HUES64 (cell line): ENCODE measurements around the gene CCT7. TPM values are rescaled to one million over a fixed set of nuclear protein-coding genes. Genes with fewer than 3 reads are reported as not detected.
"Not testable (repeated sequence)": the region's sequence is repeated elsewhere in the genome, so short reads cannot be mapped to it uniquely, and the experiment has no call there.

ENCODE experiments used
- H3K27ac ChIP-seq: 2 replicates; pipeline ENCODE4 v1.7.0; 2013; ENCODE audit warnings: low read depth, low read length, inconsistent platforms
- H3K27me3 ChIP-seq: 2 replicates; pipeline ENCODE4 v1.6.1; 2013; ENCODE audit warnings: mild to moderate bottlenecking, low read length; ENCODE audit not compliant: insufficient read depth
- H3K36me3 ChIP-seq: 2 replicates; pipeline ENCODE4 v1.6.1; 2013; ENCODE audit warnings: mild to moderate bottlenecking, low read length; ENCODE audit not compliant: insufficient read depth
- H3K4me1 ChIP-seq: 2 replicates; pipeline ENCODE4 v1.6.1; 2013; ENCODE audit warnings: mild to moderate bottlenecking, low read length, moderate library complexity; ENCODE audit not compliant: insufficient read depth
- H3K4me3 ChIP-seq: 2 replicates; pipeline ENCODE4 v1.5.1; 2013; ENCODE audit warnings: mild to moderate bottlenecking, low read length, moderate library complexity
- H3K9ac ChIP-seq: 2 replicates; pipeline ENCODE4 v1.6.1; 2013; ENCODE audit warnings: mild to moderate bottlenecking, low read depth, low read length
- H3K9me3 ChIP-seq: 2 replicates; pipeline ENCODE4 v1.6.1; 2013; ENCODE audit warnings: low read depth, low read length; ENCODE audit not compliant: insufficient read depth
- WGBS: fragments of 150-250, 120-280 bp; methylation state at CpG from one replicate; pipeline ENCODE4 v1.1.7; 2013; ENCODE audit warnings: missing lambda C conversion rate; 5-methylcytosine and 5-hydroxymethylcytosine counted together
- polyA plus RNA-seq, 2 experiments: library from polyadenylated mRNA; stranded (reverse); fragments of 50-300 nt; gene quantifications; one replicate each; pipeline ENCODE4 v1.2.3, GENCODE V29; 2013

Gene CCT7
- 267 TPM for polyA plus RNA-seq (2013, experiment 1 of 2)
- polyA plus RNA-seq (2013, experiment 2 of 2): 253 TPM

DNA sequence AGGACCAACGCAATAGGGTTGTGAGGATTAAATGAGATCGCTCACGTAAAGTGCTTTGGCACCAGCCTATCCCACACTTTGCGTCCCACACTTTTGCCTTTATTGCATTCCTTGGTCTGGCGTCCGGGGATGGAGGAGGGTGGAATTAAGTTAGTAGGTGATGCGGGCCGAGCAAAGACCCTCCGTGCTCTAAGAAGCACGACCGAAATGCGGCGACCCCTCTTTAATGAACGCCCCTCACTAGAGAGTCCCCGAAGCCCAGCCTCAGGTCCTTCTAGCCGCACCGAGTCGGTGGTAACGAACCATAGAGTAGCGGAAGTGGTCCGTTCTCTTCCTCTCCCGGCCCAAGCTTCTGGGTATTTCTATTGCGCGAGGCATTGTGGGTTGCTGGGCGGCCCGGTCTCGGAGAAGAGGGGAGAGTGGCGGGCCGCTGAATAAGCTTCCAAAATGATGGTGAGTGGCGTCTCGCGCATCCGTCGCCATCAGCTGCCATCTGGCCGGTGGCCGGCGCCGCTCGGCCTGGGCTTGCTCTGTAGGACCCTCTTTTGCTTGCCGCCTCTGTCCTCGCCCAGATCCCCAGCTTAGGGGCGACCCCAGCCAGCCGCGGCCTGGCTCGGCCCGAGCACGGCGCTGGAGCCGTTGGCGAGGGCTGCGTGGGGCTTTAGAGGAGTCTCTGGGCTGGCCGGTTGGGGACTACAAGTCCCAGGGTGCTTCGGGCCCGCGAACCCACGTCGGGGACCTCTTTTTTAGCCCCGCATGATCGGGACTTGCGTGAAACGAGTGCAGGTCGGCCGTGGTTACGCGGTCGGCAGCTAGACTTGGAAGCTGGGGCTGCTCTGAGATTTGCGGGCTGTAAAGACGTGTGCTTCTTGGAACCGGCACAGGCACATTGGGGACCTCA, at the start of gene CCT7:
TSS of gene CCT7 (plus strand) at position 377 of the 901 bp plus-strand sequence. CDS start at position 448, 71 bp downstream.
- Histone ChIP-seq H3K36me3 (peaks cover 20% of the 10 kb centered on the region), H3K27me3 (no peaks in the 10 kb centered on the region), H3K4me3 (peak within 1 kb of the TSS; percentile 98), H3K9me3 (no peaks in the 10 kb centered on the region), H3K27ac (peak within 1 kb of the TSS; percentile 92), H3K4me1 (peaks cover 23% of the 10 kb centered on the region), H3K9ac (peak within 1 kb of the TSS; percentile 98)
- under 1% methylated on average over 69 of the region's 69 CpGs for WGBS

DNA sequence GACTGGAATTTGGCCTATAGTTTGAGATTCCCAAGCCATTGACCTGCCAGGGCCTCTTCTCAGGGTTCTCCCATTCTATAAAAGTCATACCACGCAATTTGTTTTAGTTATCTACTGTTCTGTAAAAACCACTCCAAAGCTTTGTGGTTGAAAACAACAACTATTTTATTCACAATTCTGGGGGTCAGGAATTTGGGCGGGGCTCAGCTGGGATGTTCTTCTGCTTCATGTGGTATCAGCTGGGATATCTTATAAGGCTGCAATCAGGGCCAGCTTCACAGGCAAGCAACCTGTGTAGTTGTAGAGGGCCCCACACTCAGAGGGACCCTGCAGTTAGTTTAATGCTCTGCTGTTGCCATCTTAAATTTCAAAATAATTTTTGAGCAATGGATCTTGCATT, 48.1 kb upstream of the CCT7 start:
- H3K27me3 ChIP-seq: peaks cover 22% of the 10 kb centered on the region

DNA sequence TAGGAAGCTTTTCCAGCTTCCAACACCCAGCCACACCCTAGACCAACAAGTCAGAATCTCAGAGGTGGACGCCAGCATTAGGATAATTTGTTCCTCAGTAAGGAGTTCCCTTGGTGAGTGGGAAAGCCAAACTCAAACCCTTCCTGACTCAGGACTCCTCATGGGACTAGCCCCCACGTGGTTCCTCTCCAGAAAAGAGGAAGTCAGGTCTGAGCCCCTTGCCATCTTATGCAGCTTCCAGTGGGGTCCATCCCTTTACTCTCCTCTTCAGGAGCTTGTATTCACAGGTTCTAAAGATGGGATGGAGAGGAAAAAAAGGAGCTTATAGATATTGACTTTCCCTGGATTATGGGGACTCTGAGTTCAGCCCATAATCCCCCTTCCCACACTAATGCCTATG, 46.6 kb upstream of the CCT7 start:
- no peaks in the 10 kb centered on the region for H3K9me3 ChIP-seq
- H3K36me3 ChIP-seq: no peaks in the 10 kb centered on the region
- peaks cover 11% of the 10 kb centered on the region for H3K4me1 ChIP-seq
- H3K27ac ChIP-seq: no peak overlapping the region
- peaks cover 17% of the 10 kb centered on the region for H3K27me3 ChIP-seq
- no peak overlapping the region for H3K9ac ChIP-seq
- 46% methylated on average over 2 of the region's 2 CpGs for WGBS
- H3K4me3 ChIP-seq: no peak overlapping the region

More for the DNA sequence above, 48.1 kb upstream of the CCT7 start:
- no peaks in the 10 kb centered on the region for H3K9me3 ChIP-seq
- H3K4me3 ChIP-seq: no peak overlapping the region
- H3K36me3 ChIP-seq: no peaks in the 10 kb centered on the region
- no peak overlapping the region for H3K9ac ChIP-seq
- H3K4me1 ChIP-seq: no peaks in the 10 kb centered on the region
- no peak overlapping the region for H3K27ac ChIP-seq
- 93% methylated on average over 2 of the region's 2 CpGs for WGBS

DNA sequence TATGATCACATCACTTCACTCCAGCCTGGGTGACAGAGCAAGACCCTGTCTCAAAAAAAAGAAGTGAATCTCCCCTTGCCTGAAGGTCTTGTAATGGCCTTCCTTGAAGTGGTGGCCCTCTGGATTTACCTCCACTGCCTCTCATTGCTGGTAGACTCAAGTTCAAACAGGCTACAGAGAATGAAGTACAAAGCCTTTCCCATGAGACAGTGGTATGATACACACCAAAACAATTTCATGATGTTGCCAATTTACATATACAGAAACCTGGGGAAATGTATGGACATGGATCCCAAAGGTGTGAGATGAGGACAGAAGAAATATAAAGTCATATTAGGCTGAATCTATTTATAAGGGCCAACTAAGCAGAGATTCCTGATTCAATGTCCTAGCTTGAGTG, 36.5 kb upstream of the CCT7 start:
- Histone ChIP-seq H3K36me3 (no peaks in the 10 kb centered on the region), H3K27ac (no peak overlapping the region), H3K9ac (no peak overlapping the region), H3K27me3 (peaks cover 16% of the 10 kb centered on the region), H3K4me3 (no peak overlapping the region), H3K9me3 (no peaks in the 10 kb centered on the region), H3K4me1 (peaks cover under 1% of the 10 kb centered on the region; the same call in 1 of the 2 replicates)

DNA sequence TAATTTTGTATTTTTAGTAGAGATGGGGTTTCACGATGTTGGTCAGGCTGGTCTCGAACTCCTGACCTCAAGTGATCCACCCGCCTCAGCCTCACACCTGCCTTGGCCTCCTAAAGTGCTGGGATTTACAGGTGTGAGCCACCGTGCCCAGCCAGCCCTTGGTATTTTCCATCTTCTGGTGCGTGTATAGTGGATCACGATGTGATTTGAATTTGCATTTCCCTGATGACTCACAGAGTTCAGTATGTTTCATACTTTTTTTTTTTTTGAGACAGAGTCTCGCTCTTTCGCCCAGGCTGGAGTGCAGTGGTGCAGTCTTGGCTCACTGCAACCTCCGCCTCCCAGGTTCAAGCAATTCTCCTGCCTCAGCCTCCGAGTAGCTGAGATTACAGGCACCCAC, 33.8 kb upstream of the CCT7 start:
- H3K27ac ChIP-seq, H3K4me3 ChIP-seq, H3K36me3 ChIP-seq, H3K4me1 ChIP-seq, H3K9ac ChIP-seq, H3K9me3 ChIP-seq: not testable (repeated sequence)
- H3K27me3 ChIP-seq: peaks cover 42% of the 10 kb centered on the region
- WGBS: 93% methylated on average over 10 of the region's 10 CpGs

DNA sequence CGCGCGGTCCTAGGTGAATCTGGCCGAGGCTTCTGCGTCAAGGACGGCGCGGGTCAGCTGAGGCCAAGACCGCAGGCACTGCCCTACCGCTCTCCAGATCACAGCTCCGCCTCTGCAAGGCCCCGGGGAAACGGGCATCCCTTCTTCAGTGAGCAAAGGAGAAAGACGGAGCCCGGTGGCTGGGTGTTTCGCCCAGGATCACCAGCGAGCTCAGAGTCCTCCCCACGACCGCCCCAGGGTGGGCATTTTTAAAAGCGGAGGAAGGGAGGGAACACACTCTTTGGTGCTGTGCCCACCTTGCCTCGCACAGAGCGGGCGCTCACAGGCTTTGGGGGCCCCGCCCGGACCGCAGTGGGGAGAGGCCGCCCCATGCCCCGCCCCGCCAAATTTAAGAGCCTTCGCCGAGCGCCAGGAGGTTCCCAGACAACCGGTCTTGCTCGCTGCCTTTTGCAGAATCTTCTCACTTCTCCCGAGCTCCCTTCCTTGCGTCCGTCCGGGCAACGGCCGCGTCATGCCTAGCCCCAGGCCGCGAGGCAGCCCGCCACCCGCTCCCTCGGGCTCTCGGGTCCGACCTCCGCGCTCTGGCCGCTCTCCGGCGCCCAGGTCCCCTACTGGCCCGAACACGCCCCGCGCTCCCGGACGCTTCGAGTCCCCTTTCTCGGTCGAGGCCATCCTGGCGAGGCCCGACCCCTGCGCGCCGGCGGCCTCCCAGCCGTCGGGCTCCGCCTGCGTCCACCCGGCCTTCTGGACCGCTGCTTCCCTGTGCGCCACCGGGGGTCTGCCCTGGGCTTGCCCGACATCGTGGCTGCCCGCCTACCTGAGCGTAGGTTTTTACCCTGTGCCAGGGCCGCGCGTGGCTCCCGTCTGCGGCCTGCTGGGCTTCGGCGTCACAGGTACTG, 31.7 kb upstream of the CCT7 start, which contains the start of gene NOTO:
TSS of gene NOTO (plus strand) at position 419 of the 899 bp plus-strand sequence. CDS start at position 512, 93 bp downstream.
- peak within 1 kb of the TSS; percentile 51 for H3K4me3 ChIP-seq
- no peaks in the 10 kb centered on the region for H3K36me3 ChIP-seq
- H3K4me1 ChIP-seq: no peaks in the 10 kb centered on the region
- H3K27me3 ChIP-seq: peaks cover 47% of the 10 kb centered on the region
- H3K9ac ChIP-seq: peak within 1 kb of the TSS; percentile 25; the same call in 1 of the 2 replicates
- H3K9me3 ChIP-seq: no peaks in the 10 kb centered on the region
- WGBS: 2% methylated on average over 87 of the region's 87 CpGs
- no peak within 1 kb of the TSS; the same call in 1 of the 2 replicates for H3K27ac ChIP-seq

DNA sequence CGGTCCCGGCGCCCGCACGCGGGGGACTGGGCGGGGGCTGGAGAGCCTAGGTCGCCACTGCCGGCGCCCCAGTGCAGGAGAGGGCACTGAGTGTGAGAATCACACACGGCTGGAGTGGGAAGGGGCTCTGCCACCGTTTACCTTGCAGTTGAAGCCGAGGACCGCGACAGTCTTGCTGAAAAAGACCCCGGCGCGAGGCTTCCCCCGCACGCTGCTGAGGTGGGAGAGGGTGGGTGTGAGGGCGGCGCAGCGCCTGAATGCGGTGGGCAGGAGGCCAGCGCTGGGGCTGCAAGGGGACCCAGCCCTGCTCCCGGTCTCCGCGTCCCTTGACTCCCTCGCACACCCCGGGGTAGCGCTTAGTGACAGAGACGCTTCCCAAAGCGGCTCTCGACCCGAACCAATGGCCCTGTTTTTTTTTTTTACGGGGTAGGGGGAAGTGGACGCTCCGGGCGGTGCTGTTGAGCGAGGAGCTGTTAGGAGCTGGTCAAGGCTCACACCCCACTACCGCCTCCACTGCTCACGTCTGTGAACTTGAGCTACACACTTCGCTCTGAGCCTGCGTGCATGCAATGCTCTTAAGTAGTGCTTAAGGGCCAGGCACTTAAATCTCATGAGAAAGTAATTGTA, 30.9 kb upstream of the CCT7 start:
- Histone ChIP-seq H3K9ac (peak overlapping the region; percentile 25; the same call in 1 of the 2 replicates), H3K36me3 (no peaks in the 10 kb centered on the region), H3K4me3 (peak overlapping the region; percentile 51), H3K27me3 (peaks cover 47% of the 10 kb centered on the region), H3K27ac (no peak overlapping the region), H3K4me1 (no peaks in the 10 kb centered on the region), H3K9me3 (no peaks in the 10 kb centered on the region)
- WGBS: 6% methylated on average over 44 of the region's 44 CpGs

DNA sequence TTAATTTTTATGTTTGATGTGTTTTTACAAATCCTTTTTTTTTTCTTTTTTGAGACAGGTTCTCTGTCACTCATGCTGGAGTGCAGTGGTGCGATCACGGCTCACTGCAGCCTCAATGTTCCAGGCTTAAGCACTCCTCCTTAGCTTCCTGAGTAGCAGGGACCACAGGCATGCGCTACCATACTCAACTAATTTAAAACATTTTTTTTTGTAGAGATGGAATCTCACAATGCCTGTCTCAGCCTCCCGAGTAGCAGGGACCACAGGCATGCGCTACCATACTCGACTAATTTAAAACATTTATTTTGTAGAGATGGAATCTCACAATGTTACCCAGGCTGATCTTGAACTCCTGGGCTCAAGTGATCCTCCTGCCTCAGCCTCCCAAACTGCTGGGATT, 28.5 kb upstream of the CCT7 start:
- H3K27me3 ChIP-seq: peaks cover 47% of the 10 kb centered on the region
- H3K27ac ChIP-seq: no peak overlapping the region
- H3K4me1 ChIP-seq: no peaks in the 10 kb centered on the region
- H3K4me3 ChIP-seq: no peak overlapping the region
- H3K9ac ChIP-seq: no peak overlapping the region
- no peaks in the 10 kb centered on the region for H3K36me3 ChIP-seq
- H3K9me3 ChIP-seq: no peaks in the 10 kb centered on the region
- 94% methylated on average over 6 of the region's 6 CpGs for WGBS

DNA sequence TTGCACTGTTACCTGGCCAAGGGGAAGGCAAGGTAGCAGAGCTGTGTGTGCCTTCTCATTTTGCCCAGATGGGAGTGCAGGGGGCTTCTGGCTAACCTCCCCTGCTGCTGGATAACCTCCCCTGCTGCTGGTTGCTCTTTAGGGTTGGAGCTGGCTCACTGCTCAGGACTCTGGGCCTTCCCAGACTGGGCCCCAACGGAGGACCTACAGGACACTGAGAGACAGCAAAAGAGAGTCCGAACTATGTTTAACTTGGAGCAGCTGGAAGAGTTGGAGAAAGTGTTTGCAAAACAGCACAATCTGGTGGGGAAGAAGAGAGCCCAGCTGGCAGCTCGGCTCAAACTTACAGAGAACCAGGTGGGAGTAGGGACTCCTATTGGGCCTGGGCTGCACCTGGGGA, 25.9 kb upstream of the CCT7 start:
- H3K36me3 ChIP-seq: no peaks in the 10 kb centered on the region
- H3K9me3 ChIP-seq: no peaks in the 10 kb centered on the region
- 86% methylated on average over 3 of the region's 3 CpGs for WGBS
- no peak overlapping the region for H3K27ac ChIP-seq
- no peak overlapping the region for H3K9ac ChIP-seq
- 0 out of 2 replicates have a peak, but pooled peaks cover 4% of the 10 kb centered on the region for H3K4me1 ChIP-seq
- H3K4me3 ChIP-seq: no peak overlapping the region
- H3K27me3 ChIP-seq: peaks cover 24% of the 10 kb centered on the region

DNA sequence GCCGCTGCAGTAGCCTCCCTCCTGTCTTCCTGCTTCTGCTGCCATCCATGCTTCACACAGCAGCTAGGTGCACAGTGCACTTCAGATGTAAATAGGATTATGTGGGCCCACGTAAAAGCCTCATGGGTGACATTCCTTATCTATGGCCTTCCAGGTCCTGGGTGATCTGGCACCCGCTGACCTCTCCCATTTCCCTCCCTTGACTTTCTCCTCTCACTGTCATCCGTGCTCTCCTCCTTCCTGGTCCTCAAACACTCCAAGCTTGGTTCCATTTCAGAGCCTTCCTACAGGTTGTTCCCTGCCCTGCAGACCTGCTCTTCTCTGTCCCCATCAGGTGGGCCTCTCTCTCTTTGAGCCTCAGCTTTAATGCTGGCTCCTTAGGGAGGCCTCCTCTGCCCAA, 24.1 kb upstream of the CCT7 start:
- 85% methylated on average over 4 of the region's 4 CpGs for WGBS
- no peak overlapping the region for H3K27ac ChIP-seq
- no peak overlapping the region for H3K9ac ChIP-seq
- peaks cover 8% of the 10 kb centered on the region for H3K27me3 ChIP-seq
- peaks cover 7% of the 10 kb centered on the region; the same call in 1 of the 2 replicates for H3K4me1 ChIP-seq
- no peaks in the 10 kb centered on the region for H3K36me3 ChIP-seq
- no peaks in the 10 kb centered on the region for H3K9me3 ChIP-seq
- H3K4me3 ChIP-seq: no peak overlapping the region
